IMR-90 (cell line): ENCODE measurements around the gene PIK3CA.

Experiments used
- BHLHE40 ChIP-seq: fragments of 150-350 bp; IDR thresholded peaks from 2 replicates; pipeline ENCODE4 v1.6.1; 2016; ENCODE audit warnings: mild to moderate bottlenecking, low read depth, low read length
- CEBPB ChIP-seq: IDR thresholded peaks from 2 replicates; pipeline ENCODE4 v1.6.1; 2012; ENCODE audit warnings: low read depth, low read length, improper control_type of control experiment
- FOS ChIP-seq: fragments of 150-350 bp; IDR thresholded peaks from 2 replicates; pipeline ENCODE4 v1.6.1; 2016; ENCODE audit warnings: low read depth, low read length
- MAFK ChIP-seq: IDR thresholded peaks from 2 replicates; pipeline ENCODE4 v1.6.1; 2012; ENCODE audit warnings: low read depth, low read length, improper control_type of control experiment
- MAZ ChIP-seq: IDR thresholded peaks from 2 replicates; pipeline ENCODE4 v1.6.1; 2012; ENCODE audit warnings: low read depth, mild to moderate bottlenecking, low read length, improper control_type of control experiment, moderate library complexity, borderline replicate concordance
- POLR2A ChIP-seq: IDR thresholded peaks from 2 replicates; pipeline ENCODE4 v1.6.1; 2012; ENCODE audit warnings: mild to moderate bottlenecking, low read depth, low read length
- RAD21 ChIP-seq: IDR thresholded peaks from 2 replicates; pipeline ENCODE4 v1.6.1; 2012; ENCODE audit warnings: low read length, improper control_type of control experiment
- RCOR1 ChIP-seq: IDR thresholded peaks from 2 replicates; pipeline ENCODE4 v1.6.1; 2012; ENCODE audit warnings: mild to moderate bottlenecking, low read length, improper control_type of control experiment; ENCODE audit not compliant: insufficient replicate concordance
- RFX5 ChIP-seq: IDR thresholded peaks from 2 replicates; pipeline ENCODE4 v1.8.0; 2012; ENCODE audit warnings: low read depth, mild to moderate bottlenecking, low read length, moderate library complexity
- SMC3 ChIP-seq: fragments of 150-350 bp; IDR thresholded peaks from 2 replicates; pipeline ENCODE4 v1.6.1; 2016; ENCODE audit warnings: low read depth, mild to moderate bottlenecking, antibody characterized with exemption, low read length, moderate library complexity
- TF ChIP-seq, protein P1 (sequence below): conservative IDR thresholded peaks from 2 replicates; pipeline ENCODE4 v1.5.1; 2012; ENCODE audit warnings: mild to moderate bottlenecking, low read depth, low read length, improper control_type of control experiment
- TF ChIP-seq, protein P2 (sequence below): fragments of 150-350 bp; IDR thresholded peaks from 2 replicates; pipeline ENCODE4 v1.6.1; 2017; ENCODE audit warnings: mild to moderate bottlenecking, antibody characterized with exemption, low read length, low read depth

DNA sequence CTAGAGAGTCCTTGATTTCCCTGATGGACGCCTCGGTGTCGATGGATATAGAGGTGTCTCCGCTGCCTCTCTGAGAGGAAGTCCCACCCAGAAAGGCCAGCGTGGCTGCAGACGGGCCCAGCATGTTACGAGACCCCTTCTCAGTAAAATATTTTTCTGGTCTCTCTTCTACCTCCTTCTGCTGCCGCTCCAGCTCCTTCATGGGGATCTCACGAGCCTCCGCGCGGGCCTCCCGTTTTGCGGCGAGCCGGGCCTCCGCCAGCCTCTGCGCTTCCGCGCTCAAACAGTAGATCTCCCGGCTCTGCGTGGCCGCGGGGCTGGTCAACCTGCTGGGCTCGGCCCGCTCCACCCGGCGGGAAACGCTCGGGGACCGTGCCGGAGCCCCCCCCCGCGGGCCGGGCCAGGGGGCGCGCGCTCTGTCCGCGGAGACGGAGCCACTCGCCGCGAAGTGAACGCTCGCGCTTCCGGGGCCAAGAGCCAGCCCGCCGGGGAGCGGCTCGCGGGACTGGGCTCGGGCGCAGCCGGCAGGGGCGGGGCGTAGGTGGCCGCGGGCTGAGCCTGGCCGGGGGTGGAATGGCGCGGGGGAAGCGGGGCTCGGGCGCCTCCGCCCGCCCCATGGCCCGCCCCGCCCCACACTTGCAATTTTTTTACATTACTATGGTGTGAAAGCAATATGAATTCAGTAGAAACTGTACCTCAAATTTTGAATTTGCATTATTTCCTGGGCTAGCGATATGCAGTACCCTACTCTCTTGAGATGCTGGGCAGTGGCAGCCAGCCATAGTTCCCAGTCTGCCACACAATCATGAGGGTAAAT is 113.0 kb downstream of the PIK3CA start:
- TF ChIP-seq, protein P1, sequence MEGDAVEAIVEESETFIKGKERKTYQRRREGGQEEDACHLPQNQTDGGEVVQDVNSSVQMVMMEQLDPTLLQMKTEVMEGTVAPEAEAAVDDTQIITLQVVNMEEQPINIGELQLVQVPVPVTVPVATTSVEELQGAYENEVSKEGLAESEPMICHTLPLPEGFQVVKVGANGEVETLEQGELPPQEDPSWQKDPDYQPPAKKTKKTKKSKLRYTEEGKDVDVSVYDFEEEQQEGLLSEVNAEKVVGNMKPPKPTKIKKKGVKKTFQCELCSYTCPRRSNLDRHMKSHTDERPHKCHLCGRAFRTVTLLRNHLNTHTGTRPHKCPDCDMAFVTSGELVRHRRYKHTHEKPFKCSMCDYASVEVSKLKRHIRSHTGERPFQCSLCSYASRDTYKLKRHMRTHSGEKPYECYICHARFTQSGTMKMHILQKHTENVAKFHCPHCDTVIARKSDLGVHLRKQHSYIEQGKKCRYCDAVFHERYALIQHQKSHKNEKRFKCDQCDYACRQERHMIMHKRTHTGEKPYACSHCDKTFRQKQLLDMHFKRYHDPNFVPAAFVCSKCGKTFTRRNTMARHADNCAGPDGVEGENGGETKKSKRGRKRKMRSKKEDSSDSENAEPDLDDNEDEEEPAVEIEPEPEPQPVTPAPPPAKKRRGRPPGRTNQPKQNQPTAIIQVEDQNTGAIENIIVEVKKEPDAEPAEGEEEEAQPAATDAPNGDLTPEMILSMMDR = no peak
- TF ChIP-seq POLR2A (no peak), RFX5 (no peak), RAD21 (no peak), FOS (no peak), BHLHE40 (no peak), MAFK (no peak), RCOR1 (no peak), MAZ (no peak; the same call in 1 of the 2 replicates), CEBPB (no peak), SMC3 (no peak)
- TF ChIP-seq, protein P2, sequence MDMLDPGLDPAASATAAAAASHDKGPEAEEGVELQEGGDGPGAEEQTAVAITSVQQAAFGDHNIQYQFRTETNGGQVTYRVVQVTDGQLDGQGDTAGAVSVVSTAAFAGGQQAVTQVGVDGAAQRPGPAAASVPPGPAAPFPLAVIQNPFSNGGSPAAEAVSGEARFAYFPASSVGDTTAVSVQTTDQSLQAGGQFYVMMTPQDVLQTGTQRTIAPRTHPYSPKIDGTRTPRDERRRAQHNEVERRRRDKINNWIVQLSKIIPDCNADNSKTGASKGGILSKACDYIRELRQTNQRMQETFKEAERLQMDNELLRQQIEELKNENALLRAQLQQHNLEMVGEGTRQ = no peak
